GM19438 (cell line): Measurements from ENCODE around the gene PLXNA1.
A peak's percentile ranks its signal among the peaks of the same experiment; 100 is the strongest.

ENCODE experiments used
- ATAC-seq: cut with Tn5 transposase; IDR thresholded peaks from one replicate; pipeline ENCODE4 v1.9.1; 2021; ENCODE audit warnings: low read depth; ENCODE audit not compliant: unreplicated experiment

The PLXNA1 gene

GRCh38 chr3:126964950-126965349 is 18.0 kb upstream of the PLXNA1 start:
- no peak for ATAC-seq

- no peak for ATAC-seq
Measured at GRCh38 chr3:126965526-126966080, 17.3 kb upstream of the PLXNA1 start.

GRCh38 chr3:126967386-126967785 is 15.5 kb upstream of the PLXNA1 start:
- no peak for ATAC-seq

- ATAC-seq = no peak
Measured at GRCh38 chr3:126968391-126969390, 14.2 kb upstream of the PLXNA1 start.

- ATAC-seq = no peak
Measured at GRCh38 chr3:126969586-126969985, 13.3 kb upstream of the PLXNA1 start.

GRCh38 chr3:126970101-126970500 is 12.8 kb upstream of the PLXNA1 start:
- ATAC-seq = no peak

GRCh38 chr3:126970921-126971320 is 12.0 kb upstream of the PLXNA1 start:
- no peak for ATAC-seq

GRCh38 chr3:126971891-126972351 is 11.0 kb upstream of the PLXNA1 start:
- no peak for ATAC-seq

- no peak for ATAC-seq
Measured at GRCh38 chr3:126972866-126973265, 10.0 kb upstream of the PLXNA1 start.

- no peak for ATAC-seq
Measured at GRCh38 chr3:126973814-126974213, 9.1 kb upstream of the PLXNA1 start.

- ATAC-seq = no peak
Measured at GRCh38 chr3:126974756-126975155, 8.2 kb upstream of the PLXNA1 start.

- no peak for ATAC-seq
Measured at GRCh38 chr3:126976906-126977305, 6.0 kb upstream of the PLXNA1 start.

GRCh38 chr3:126977821-126978220 is 5.1 kb upstream of the PLXNA1 start:
- ATAC-seq = no peak

GRCh38 chr3:126978291-126978690 is 4.6 kb upstream of the PLXNA1 start:
- no peak for ATAC-seq

GRCh38 chr3:126979046-126979628 is 3.8 kb upstream of the PLXNA1 start:
- ATAC-seq = no peak

- ATAC-seq = no peak
Measured at GRCh38 chr3:126980266-126980811, 2.6 kb upstream of the PLXNA1 start.

GRCh38 chr3:126982126-126982470 is 817 bp upstream of the PLXNA1 start:
- peak; percentile 40 for ATAC-seq

GRCh38 chr3:126983276-126983652 is 349 bp downstream of the PLXNA1 start:
- ATAC-seq = no peak

GRCh38 chr3:126983653-126984390 is 907 bp downstream of the PLXNA1 start:
- ATAC-seq = no peak

GRCh38 chr3:126984391-126985131 is 1.6 kb downstream of the PLXNA1 start:
- no peak for ATAC-seq
